HG03159 (cell line): ENCODE results near the gene RAMACL.
"Not testable (repeated sequence)": the region's sequence is repeated elsewhere in the genome, so short reads cannot be mapped to it uniquely, and the experiment has no call there.

ENCODE experiments used
- ATAC-seq: cut with Tn5 transposase; IDR thresholded peaks from one replicate; pipeline ENCODE4 v1.9.1; 2021; ENCODE audit warnings: mild to moderate bottlenecking, moderate library complexity; ENCODE audit not compliant: unreplicated experiment

Gene RAMACL

GRCh38 chr6:166558156-166559005 is 28.1 kb downstream of the RAMACL start:
- ATAC-seq: no peak

DNA sequence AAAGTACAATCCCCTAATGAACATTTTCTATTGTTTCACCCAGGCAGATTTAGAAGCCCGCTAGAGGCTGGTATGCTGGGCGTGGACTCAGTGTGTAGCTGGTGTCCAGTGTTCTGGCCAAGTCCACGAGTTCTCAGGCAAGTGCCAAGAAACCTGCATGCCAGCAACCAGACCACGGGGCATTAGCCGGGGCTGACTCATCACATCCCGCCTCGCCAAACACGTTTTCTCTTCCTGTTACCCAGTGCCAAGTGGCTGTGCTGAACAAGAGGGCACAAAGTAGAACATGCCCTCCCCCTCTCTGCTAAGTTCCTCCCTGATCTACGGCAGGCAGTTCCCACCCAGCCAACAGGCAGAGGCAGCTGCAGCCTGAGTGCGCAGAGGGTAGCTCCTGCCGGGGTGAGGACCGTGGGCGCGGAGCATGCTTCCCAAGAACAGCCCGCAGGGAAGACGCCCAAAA is 29.6 kb downstream of the RAMACL start:
- no peak for ATAC-seq

- no peak for ATAC-seq
Measured at GRCh38 chr6:166556336-166556735, 30.1 kb downstream of the RAMACL start.

DNA sequence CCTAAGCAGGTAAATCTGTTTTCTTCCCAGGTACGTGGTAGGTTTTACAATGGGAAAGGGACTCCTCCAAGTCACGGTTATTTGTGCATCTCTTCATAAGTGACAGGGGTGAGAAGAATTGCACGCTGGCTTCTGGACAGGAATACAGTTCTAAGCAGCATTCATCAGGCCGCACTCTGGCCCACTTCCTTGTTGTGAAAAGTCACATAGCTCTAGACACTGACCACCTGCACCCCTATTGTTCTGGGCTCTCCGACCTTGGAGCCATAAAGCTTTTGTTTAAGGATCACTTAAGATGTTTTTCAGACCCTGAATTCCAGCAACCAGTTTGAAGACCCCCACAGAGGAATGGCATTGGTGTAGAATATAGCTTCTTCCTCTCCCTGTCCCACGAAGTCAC is 31.4 kb downstream of the RAMACL start:
- ATAC-seq: no peak

- no peak for ATAC-seq
Measured at GRCh38 chr6:166554316-166554715, 32.2 kb downstream of the RAMACL start.

GRCh38 chr6:166553563-166554271 is 32.8 kb downstream of the RAMACL start:
- no peak for ATAC-seq

GRCh38 chr6:166552600-166552999 is 33.9 kb downstream of the RAMACL start:
- no peak for ATAC-seq

- no peak for ATAC-seq
Measured at GRCh38 chr6:166551754-166552495, 34.6 kb downstream of the RAMACL start.

- ATAC-seq: no peak
Measured at GRCh38 chr6:166546653-166547052, 39.8 kb downstream of the RAMACL start.

GRCh38 chr6:166545156-166546034 is 41.1 kb downstream of the RAMACL start:
- ATAC-seq: no peak

GRCh38 chr6:166544296-166544605 is 42.2 kb downstream of the RAMACL start:
- ATAC-seq: no peak

DNA sequence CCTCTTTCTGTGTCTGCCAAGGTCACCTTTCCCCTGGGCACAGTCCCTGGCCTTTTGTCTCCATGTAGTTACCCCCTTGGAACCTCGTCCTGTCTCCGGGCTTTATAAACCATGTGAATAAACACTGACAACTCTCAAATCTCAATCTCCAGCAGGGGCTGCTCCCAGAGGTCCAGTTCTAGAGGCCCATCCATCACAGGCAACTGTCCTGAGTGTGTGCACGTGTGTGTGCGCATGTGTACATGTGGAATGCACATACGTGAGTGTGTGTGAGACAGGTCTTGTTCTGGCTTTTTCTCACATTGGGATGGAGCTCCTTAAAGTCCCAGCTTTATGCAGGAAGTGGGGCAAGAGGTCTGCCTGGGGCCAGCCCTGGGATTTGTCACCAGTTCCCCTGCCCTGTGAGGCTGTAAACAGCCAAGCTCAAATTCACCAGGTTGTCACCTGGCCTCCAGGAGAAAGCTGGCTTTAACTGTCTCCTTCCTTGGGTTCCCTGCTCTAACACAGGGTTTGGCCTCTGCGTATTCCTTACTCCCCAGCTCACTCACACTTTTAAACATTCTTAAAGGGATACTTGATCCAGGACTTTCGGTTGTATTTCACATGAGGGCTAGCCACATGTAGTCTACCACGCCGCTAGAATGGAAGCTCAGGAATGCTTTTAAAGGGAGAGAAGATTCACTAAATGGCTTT is 42.7 kb downstream of the RAMACL start:
- ATAC-seq: no peak

DNA sequence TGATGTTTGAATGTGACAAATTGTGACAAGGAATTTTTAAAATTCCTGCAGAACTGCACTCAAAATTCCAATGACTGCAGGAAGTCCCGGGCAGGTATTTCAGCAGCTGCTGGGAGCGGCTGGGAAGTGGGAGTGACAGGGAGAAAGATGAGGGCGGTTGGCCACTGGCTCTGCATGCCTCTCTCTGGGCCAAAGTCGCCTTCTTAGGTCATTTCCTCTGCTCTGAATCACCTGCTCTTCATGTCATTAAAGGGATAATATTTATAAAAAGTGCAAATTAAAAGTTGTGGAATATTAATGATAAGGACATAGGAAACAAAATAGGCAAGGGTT is 43.9 kb downstream of the RAMACL start:
- no peak for ATAC-seq

DNA sequence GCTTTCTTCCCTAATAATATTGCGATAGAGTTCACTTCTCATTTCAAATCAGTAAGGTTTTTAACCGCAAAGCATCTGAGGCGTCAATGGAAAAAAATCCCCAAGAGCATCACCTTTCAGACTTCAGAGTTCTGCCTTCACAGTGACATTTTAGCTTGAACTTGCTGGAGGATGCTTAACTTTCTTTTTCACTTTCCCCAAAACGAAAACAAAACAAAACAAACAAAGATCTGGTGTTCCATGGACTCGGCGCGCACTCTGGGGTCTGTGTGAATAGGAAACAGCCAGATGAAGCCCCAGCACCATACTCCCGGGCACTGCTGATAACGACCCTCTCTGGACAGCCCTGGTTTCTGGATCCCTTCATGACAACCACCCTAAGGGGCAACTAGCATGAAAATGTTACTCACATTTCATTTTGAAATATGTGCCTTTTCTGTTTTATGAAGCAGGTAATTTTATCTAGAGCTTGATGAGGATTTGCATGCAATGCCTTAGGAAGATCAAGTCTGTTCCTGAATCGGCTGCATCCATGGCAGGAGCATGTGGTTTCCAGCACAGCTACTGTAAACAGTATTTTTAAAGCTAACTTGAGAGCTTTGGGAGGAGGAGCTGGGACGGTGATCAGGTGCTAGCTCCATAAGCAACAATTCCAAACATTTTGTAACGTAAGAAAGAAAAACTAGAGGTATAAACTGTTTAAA is 44.5 kb downstream of the RAMACL start:
- no peak for ATAC-seq

GRCh38 chr6:166541366-166541765 is 45.1 kb downstream of the RAMACL start:
- no peak for ATAC-seq

GRCh38 chr6:166540631-166541331 is 45.7 kb downstream of the RAMACL start:
- peak; percentile 87 for ATAC-seq

GRCh38 chr6:166539543-166539942 is 46.9 kb downstream of the RAMACL start:
- no peak for ATAC-seq

DNA sequence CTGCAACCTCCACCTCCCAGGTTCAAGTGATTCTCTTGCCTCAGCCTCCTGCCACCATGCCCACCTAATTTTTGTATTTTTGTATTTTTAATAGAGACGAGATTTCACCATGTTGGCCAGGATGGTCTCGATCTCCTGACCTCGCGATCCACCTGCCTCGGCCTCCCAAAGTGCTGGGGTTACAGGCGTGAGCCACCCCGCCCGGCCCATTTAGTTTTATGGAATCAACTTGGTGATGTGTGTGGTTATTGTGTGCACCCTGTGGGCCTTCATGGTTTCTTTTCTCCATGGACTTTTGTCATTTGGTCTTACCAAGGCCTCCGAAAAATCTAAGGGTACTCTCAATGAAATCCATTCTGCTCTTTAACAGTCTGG is 47.5 kb downstream of the RAMACL start:
- not testable (repeated sequence) for ATAC-seq
